Measurements from ENCODE around the gene DAGLA. TPM values are rescaled to one million over a fixed set of nuclear protein-coding genes. Genes with fewer than 3 reads are reported as not detected.

The DAGLA gene
- total and polyA plus RNA-seq, 2 donors (not counting 3 experiments of a cell fraction or from before 2014, with no cell fraction given), result 2.5 to 4.7 TPM

DNA sequence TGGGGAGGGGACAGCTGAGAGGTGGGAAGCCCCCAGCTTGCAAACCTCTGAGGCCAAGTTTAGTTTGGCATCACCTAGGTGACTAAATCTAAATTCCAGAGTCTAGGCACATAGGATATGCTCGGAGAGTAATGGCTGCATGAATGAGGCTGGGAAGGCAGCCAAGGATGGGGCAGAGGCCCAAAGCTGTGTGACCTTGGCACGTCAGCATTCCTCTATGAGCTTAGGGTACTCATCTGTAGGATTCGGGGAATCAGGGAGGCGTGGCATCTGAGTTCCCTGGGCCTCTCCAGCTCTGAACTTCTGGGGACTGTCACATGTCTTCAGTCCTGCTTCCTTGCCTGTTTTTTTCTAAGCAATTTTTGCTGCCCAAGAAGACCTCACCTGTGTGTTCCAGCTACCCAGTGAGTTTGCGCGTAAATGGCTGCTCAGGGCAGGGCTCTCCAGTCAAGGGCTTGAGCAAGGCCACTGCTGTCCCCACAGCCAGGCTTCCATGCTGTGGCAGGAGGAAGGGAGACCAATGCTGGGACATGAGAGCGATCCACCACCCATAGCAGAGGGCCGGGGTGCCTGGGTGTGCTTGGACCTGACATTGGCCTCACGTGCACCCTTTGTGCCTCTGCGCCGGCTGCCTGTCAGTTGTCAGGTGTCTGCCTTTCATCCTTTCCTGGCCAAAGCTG is 13.9 kb downstream of the DAGLA start:
- intact Hi-C loops (cut with micrococcal nuclease), result no loop called here
- POLR2A ChIA-PET, result no interaction called here

More for the DNA sequence above, 13.9 kb downstream of the DAGLA start:
- H3K9ac ChIP-seq (replicated peaks; ENCODE audit: extremely low read depth, insufficient read depth, low read length), result no peak overlapping the region
- no peaks in the 10 kb centered on the region for H3K79me2 ChIP-seq (ENCODE audit: control insufficient read depth, insufficient read depth, low read length)
- no peak for DNase-seq (ENCODE audit: low read depth, low spot score)
- no peaks in the 10 kb centered on the region for H4K20me1 ChIP-seq (replicated peaks; ENCODE audit: control insufficient read depth, extremely low read depth, insufficient read depth, low read length)
- CTCF ChIA-PET, result interaction anchor here (0.7 to 1.6 kb wide), 5 partner anchors 10 to 248 kb away, joined by 3 to 6 read pairs (median 3); no protein-coding TSS in a partner anchor
- no peak overlapping the region for H2AFZ ChIP-seq (ENCODE audit: low read depth, low read length)
- no peak for FAIRE-seq
- no TSS peak for BruUV-seq (replicated peaks)
- H3K36me3 ChIP-seq (ENCODE audit: control insufficient read depth in 2 of 2, extremely low read depth in 1 of 2, insufficient read depth in 2 of 2, low read length in 2 of 2), result no peaks in the 10 kb centered on the region
- no peaks in the 10 kb centered on the region for H3K9me3 ChIP-seq (replicated peaks; ENCODE audit: control insufficient read depth, insufficient read depth, low read length)
- no peak overlapping the region for H3K27ac ChIP-seq (ENCODE audit: insufficient read depth, low read depth, low read length)
- no peak overlapping the region for H3K4me3 ChIP-seq (replicated peaks in 1 of 3; ENCODE audit: insufficient read depth in 1 of 3, low read depth in 1 of 3, low read length in 3 of 3)
- no peaks in the 10 kb centered on the region for H3K27me3 ChIP-seq (ENCODE audit: control insufficient read depth in 2 of 2, insufficient read depth in 2 of 2, low read length in 2 of 2)
- dilution Hi-C loops (cut with MboI; ENCODE audit: extremely low pct_ligation_motif_present, low sequenced_read_pairs), result no loop called here
- TF ChIP-seq CTCF (IDR thresholded peaks at IDR 0.05; ENCODE audit: extremely low read depth in 1 of 2, insufficient read depth in 1 of 2, low read depth in 1 of 2, low read length in 2 of 2) (no peak), JUN (IDR thresholded peaks at IDR 0.05; ENCODE audit: borderline replicate concordance, insufficient read depth, insufficient read length, low read depth) (no peak), MAX (IDR thresholded peaks at IDR 0.05; ENCODE audit: insufficient read depth, insufficient read length) (no peak), GATA2 (IDR thresholded peaks at IDR 0.05; ENCODE audit: insufficient read depth, insufficient read length, low read depth, low read length) (no peak), POLR2A (IDR thresholded peaks at IDR 0.05; ENCODE audit: low read depth, low read length) (no peak), EZH2 (IDR thresholded peaks at IDR 0.05; ENCODE audit: borderline replicate concordance, low read depth, low read length, severe bottlenecking) (no peak), MYC (IDR thresholded peaks at IDR 0.05; ENCODE audit: low read depth, low read length) (no peak), FOS (IDR thresholded peaks at IDR 0.05; ENCODE audit: borderline replicate concordance, insufficient read depth, low read length) (no peak), POLR2AphosphoS5 (IDR thresholded peaks at IDR 0.05; ENCODE audit: insufficient read depth, low read depth, low read length) (no peak)
- H3K4me1 ChIP-seq (ENCODE audit: control insufficient read depth, extremely low read depth, insufficient read depth, low read length), result peaks cover 13% of the 10 kb centered on the region
- H3K4me2 ChIP-seq (ENCODE audit: insufficient read depth, low read length), result no peak overlapping the region
- no peaks in the 10 kb centered on the region for H3K9me1 ChIP-seq (replicated peaks; ENCODE audit: control insufficient read depth, extremely low read depth, insufficient read depth, low read length)

All from endothelial cell of umbilical vein (primary cell).